SK-N-SH (cell line): ENCODE measurements around the gene SPRN. TPM values are rescaled to one million over a fixed set of nuclear protein-coding genes. Genes with fewer than 3 reads are reported as not detected.

Experiments used
- CTCF ChIA-PET: fragments of 300-600, 350-600 bp; formaldehyde crosslinking; extraction: SDS; loops from one replicate; lab custom pipeline; 2021; lab: Yijun Ruan, JAX
- POLR2A ChIA-PET: fragments of 350-600 bp; sonication (Branson Sonifier 250); formaldehyde crosslinking; extraction: SDS; loops from one replicate; lab custom pipeline; 2020; ENCODE audit warnings: antibody characterized with exemption, inconsistent platforms; lab: Yijun Ruan, JAX
- DNase-seq: peaks from one replicate; pipeline ENCODE4 v3.0.0; 2012
- H2AFZ ChIP-seq: fragments of 200-600 bp; sonication (generic); 2 replicates; pipeline ENCODE4 v1.8.1; 2016; ENCODE audit warnings: antibody characterized with exemption, mild to moderate bottlenecking, low read depth
- H3F3A ChIP-seq: fragments of 200-600 bp; sonication (generic); replicated peaks from 2 replicates; pipeline ENCODE3; 2016; ENCODE audit warnings: antibody characterized with exemption, mild to moderate bottlenecking; ENCODE audit not compliant: insufficient read depth
- H3K27ac ChIP-seq, 2 experiments: fragments of 200-500 bp in 1 of 2; fragments of 200-600 bp in 1 of 2; sonication (Bioruptor generic) in 1 of 2; sonication (generic), shearing (Covaris generic) in 1 of 2; 2 replicates each; pipeline versions ENCODE4 v1.5.1 to v1.6.1; 2014 to 2016; ENCODE audit warnings: low read depth in 2 of 2, inconsistent platforms in 1 of 2, low read length in 1 of 2, mild to moderate bottlenecking in 1 of 2, mixed read lengths in 1 of 2
- H3K27me3 ChIP-seq: fragments of 200-600 bp; sonication (generic), shearing (Covaris generic); 2 replicates; pipeline ENCODE4 v1.6.1; 2016; ENCODE audit warnings: mixed run types; ENCODE audit not compliant: insufficient read depth
- H3K36me3 ChIP-seq, 2 experiments: fragments of 200-500 bp in 1 of 2; fragments of 200-600 bp in 1 of 2; sonication (Bioruptor generic) in 1 of 2; sonication (generic) in 1 of 2; replicated peaks in 1 of 2; 2 replicates each; pipeline versions ENCODE3 to v1.5.1; 2014 to 2016; ENCODE audit warnings: low read length in 1 of 2, mild to moderate bottlenecking in 1 of 2; ENCODE audit not compliant: insufficient read depth in 2 of 2, control insufficient read depth in 1 of 2
- H3K4me1 ChIP-seq, 2 experiments: fragments of 200-500 bp in 1 of 2; fragments of 200-600 bp in 1 of 2; sonication (Bioruptor generic) in 1 of 2; sonication (generic), shearing (Covaris generic) in 1 of 2; 2 replicates each; pipeline versions ENCODE4 v1.5.1 to v1.6.1; 2014 to 2016; ENCODE audit warnings: low read depth in 1 of 2, low read length in 1 of 2, mixed run types in 1 of 2; ENCODE audit not compliant: insufficient read depth in 2 of 2, control insufficient read depth in 1 of 2
- H3K4me2 ChIP-seq: fragments of 200-600 bp; sonication (generic), shearing (Covaris generic); 2 replicates; pipeline ENCODE4 v1.6.1; 2017; ENCODE audit warnings: mixed run types
- H3K4me3 ChIP-seq, 2 experiments: fragments of 200-500 bp in 1 of 2; fragments of 200-600 bp in 1 of 2; sonication (Bioruptor generic) in 1 of 2; sonication (generic), shearing (Covaris generic) in 1 of 2; 2 replicates each; pipeline versions ENCODE4 v1.5.1 to v1.8.1; 2014 to 2016; ENCODE audit warnings: low read depth in 2 of 2, inconsistent platforms in 1 of 2, low read length in 1 of 2, mild to moderate bottlenecking in 1 of 2, mixed read lengths in 1 of 2, moderate library complexity in 1 of 2
- H3K79me2 ChIP-seq: fragments of 200-600 bp; sonication (generic); 2 replicates; pipeline ENCODE4 v1.8.1; 2017; ENCODE audit warnings: mild to moderate bottlenecking; ENCODE audit not compliant: insufficient read depth
- H3K9ac ChIP-seq: fragments of 200-600 bp; sonication (generic); 2 replicates; pipeline ENCODE4 v1.6.1; 2017; ENCODE audit warnings: mixed run types
- H3K9me2 ChIP-seq: fragments of 200-600 bp; sonication (generic); 2 replicates; pipeline ENCODE4 v1.6.1; 2017; ENCODE audit warnings: mixed run types
- H3K9me3 ChIP-seq: fragments of 200-600 bp; sonication (generic); 2 replicates; pipeline ENCODE4 v1.6.1; 2017; ENCODE audit warnings: mixed run types, mild to moderate bottlenecking, moderate library complexity
- H4K20me1 ChIP-seq: fragments of 200-600 bp; sonication (generic); 2 replicates; pipeline ENCODE4 v1.6.1; 2017; ENCODE audit warnings: mild to moderate bottlenecking, mixed run types; ENCODE audit not compliant: insufficient read depth
- CTCF ChIP-seq: fragments of 200-600 bp; sonication (generic); IDR thresholded peaks from 2 replicates; pipeline ENCODE4 v1.6.1; 2017; ENCODE audit warnings: antibody characterized with exemption, mild to moderate bottlenecking, moderate library complexity
- ELF1 ChIP-seq: IDR thresholded peaks from 2 replicates; pipeline ENCODE4 v1.4.0; 2012
- EP300 ChIP-seq, 2 experiments: IDR thresholded peaks; 2 replicates each; pipeline versions ENCODE4 v1.4.0 to v1.6.1; 2012; ENCODE audit warnings: borderline replicate concordance in 1 of 2, low read depth in 1 of 2, low read length in 1 of 2
- EZH2phosphoT487 ChIP-seq: fragments of 200-600 bp; sonication (generic); IDR thresholded peaks from 2 replicates; pipeline ENCODE4 v1.6.1; 2017; ENCODE audit warnings: low read depth, mixed run types, mild to moderate bottlenecking, antibody characterized with exemption, moderate library complexity, borderline replicate concordance
- JUND ChIP-seq: IDR thresholded peaks from 2 replicates; pipeline ENCODE4 v1.4.0; 2012
- MXI1 ChIP-seq: IDR thresholded peaks from 2 replicates; pipeline ENCODE4 v1.6.1; 2012; ENCODE audit warnings: mild to moderate bottlenecking, low read depth, low read length, improper control_type of control experiment
- NFIC ChIP-seq: IDR thresholded peaks from 2 replicates; pipeline ENCODE4 v1.4.0; 2012; ENCODE audit warnings: borderline replicate concordance
- PBX3 ChIP-seq: IDR thresholded peaks from 2 replicates; pipeline ENCODE4; 2012
- SIN3A ChIP-seq: IDR thresholded peaks from 2 replicates; pipeline ENCODE4 v1.6.1; 2012; ENCODE audit warnings: low read depth, mild to moderate bottlenecking, low read length, moderate library complexity, borderline replicate concordance
- TCF12 ChIP-seq: IDR thresholded peaks from 2 replicates; pipeline ENCODE4 v1.4.0; 2012
- USF1 ChIP-seq: IDR thresholded peaks from 2 replicates; pipeline ENCODE4 v1.4.0; 2012; ENCODE audit warnings: low read depth, borderline replicate concordance
- YY1 ChIP-seq: IDR thresholded peaks from 2 replicates; pipeline ENCODE4 v1.4.0; 2012; ENCODE audit warnings: low read depth, mild to moderate bottlenecking
- ZBTB33 ChIP-seq: IDR thresholded peaks from 2 replicates; pipeline ENCODE4 v1.4.0; 2012; ENCODE audit warnings: low read depth, borderline replicate concordance
- WGBS: methylation state at CpG from one replicate; pipeline ENCODE4 v1.1.6; 2017; ENCODE audit warnings: low lambda C conversion rate; 5-methylcytosine and 5-hydroxymethylcytosine counted together
- polyA plus RNA-seq, 3 experiments: library from polyadenylated mRNA; depleted of rRNA; stranded (reverse); fragments of >200 nt; gene quantifications; 2 replicates each; pipeline ENCODE4 v1.2.3, GENCODE V29; 2012
- TF ChIP-seq, protein P1 (sequence below): IDR thresholded peaks from 2 replicates; pipeline ENCODE4 v1.4.0; 2012; ENCODE audit warnings: low read depth

The SPRN gene
- polyA plus RNA-seq, 1 of the 3 experiments (the other 2 are of a cell fraction), result 1.2 TPM

- peaks cover 0 to 3% of the 10 kb centered on the region in 2 experiments for H3K36me3 ChIP-seq
- no peaks in the 10 kb centered on the region for H3K27me3 ChIP-seq
- H3K9me3 ChIP-seq, result no peaks in the 10 kb centered on the region
- H3K9me2 ChIP-seq, result no peaks in the 10 kb centered on the region
- H3K9ac ChIP-seq, result no peak overlapping the region
- no peaks in the 10 kb centered on the region for H3F3A ChIP-seq
- H3K4me3 ChIP-seq, result no peak overlapping the region
- H2AFZ ChIP-seq, result no peak overlapping the region
- H3K4me1 ChIP-seq, result peaks cover 0 to 9% of the 10 kb centered on the region in 2 experiments; a peak in 1 of 4 replicates
- no peak overlapping the region for H3K27ac ChIP-seq
- TF ChIP-seq MXI1 (no peak), TCF12 (no peak), NFIC (no peak), SIN3A (no peak), USF1 (no peak), EP300 (IDR thresholded peaks at IDR 0.05; ENCODE audit: borderline replicate concordance in 1 of 2, low read depth in 1 of 2, low read length in 1 of 2) (no peak), CTCF (no peak), YY1 (no peak)
- TF ChIP-seq, protein P1, sequence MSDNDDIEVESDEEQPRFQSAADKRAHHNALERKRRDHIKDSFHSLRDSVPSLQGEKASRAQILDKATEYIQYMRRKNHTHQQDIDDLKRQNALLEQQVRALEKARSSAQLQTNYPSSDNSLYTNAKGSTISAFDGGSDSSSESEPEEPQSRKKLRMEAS, result no peak
- WGBS, result 96% methylated on average over 7 of the region's 13 CpGs
- CTCF ChIA-PET, result interaction anchor here (1.3 kb wide), 1 partner anchor 54 kb away, joined by 4 read pairs; no protein-coding TSS in a partner anchor
- no peaks in the 10 kb centered on the region for H4K20me1 ChIP-seq
- POLR2A ChIA-PET, result no interaction called here
- no peak overlapping the region for H3K4me2 ChIP-seq
- no peak for DNase-seq
- H3K79me2 ChIP-seq, result no peaks in the 10 kb centered on the region
Observed at GRCh38 chr10:133384071-133384470, 40.4 kb downstream of the SPRN start.

DNA sequence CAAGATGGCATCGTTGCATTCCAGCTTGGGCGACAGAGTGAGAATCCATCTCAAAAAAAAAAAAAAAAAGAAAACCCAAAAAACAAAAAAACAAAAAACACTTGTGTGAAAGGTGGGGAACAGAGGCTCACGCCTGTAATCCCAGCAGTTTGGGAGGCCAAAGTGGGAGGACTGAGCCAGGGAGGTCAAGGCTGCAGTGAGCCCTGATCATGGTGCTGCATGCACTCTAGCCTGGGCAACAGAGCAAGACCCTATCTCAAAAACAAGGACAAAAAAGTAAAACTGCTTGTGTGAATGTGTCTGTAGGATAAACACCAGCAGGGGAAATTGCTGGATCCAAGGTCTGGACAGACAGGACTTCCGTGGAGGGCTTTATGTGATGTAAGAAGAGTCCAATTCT, 40.9 kb downstream of the SPRN start:
- 90% methylated on average over 4 of the region's 4 CpGs for WGBS
- Histone ChIP-seq H3K4me3 (no peak overlapping the region), H3K27ac (no peak overlapping the region), H3K4me2 (no peak overlapping the region), H3K9ac (no peak overlapping the region), H3K79me2 (no peaks in the 10 kb centered on the region), H3F3A (no peaks in the 10 kb centered on the region), H3K9me3 (no peaks in the 10 kb centered on the region), H2AFZ (no peak overlapping the region), H4K20me1 (no peaks in the 10 kb centered on the region), H3K9me2 (no peaks in the 10 kb centered on the region), H3K36me3 (peaks cover 0 to 3% of the 10 kb centered on the region in 2 experiments), H3K4me1 (peaks cover 0 to 9% of the 10 kb centered on the region in 2 experiments; a peak in 1 of 4 replicates), H3K27me3 (no peaks in the 10 kb centered on the region)
- ChIA-PET CTCF (interaction anchor here (1.3 kb wide), 1 partner anchor 54 kb away, joined by 4 read pairs; no protein-coding TSS in a partner anchor), POLR2A (no interaction called here)
- no peak for DNase-seq
- TF ChIP-seq ELF1, result no peak
- no peak for TF ChIP-seq EZH2phosphoT487
- no peak for TF ChIP-seq JUND
- no peak for TF ChIP-seq ZBTB33
- TF ChIP-seq, protein P1, result no peak
- TF ChIP-seq NFIC, result no peak
- no peak for TF ChIP-seq PBX3
